HG03025 (cell line): ENCODE measurements around the gene RPS24.
"Not testable (repeated sequence)": the region's sequence is repeated elsewhere in the genome, so short reads cannot be mapped to it uniquely, and the experiment has no call there.

Source experiments
- ATAC-seq: cut with Tn5 transposase; IDR thresholded peaks from one replicate; pipeline ENCODE4 v1.9.1; 2021; ENCODE audit warnings: mild to moderate bottlenecking, moderate library complexity; ENCODE audit not compliant: unreplicated experiment, low FRiP score

RPS24 gene

GRCh38 chr10:78047314-78047891 is 13.7 kb downstream of the RPS24 start:
- ATAC-seq = no peak

- ATAC-seq = no peak
Observed at GRCh38 chr10:78049851-78050250, 16.2 kb downstream of the RPS24 start.

- ATAC-seq = no peak
Observed at GRCh38 chr10:78053211-78053868, 19.7 kb downstream of the RPS24 start.

- ATAC-seq = no peak
Observed at GRCh38 chr10:78058562-78058961, 24.9 kb downstream of the RPS24 start.

- no peak for ATAC-seq
Observed at GRCh38 chr10:78059906-78060702, 26.4 kb downstream of the RPS24 start.

GRCh38 chr10:78062296-78062695 is 28.6 kb downstream of the RPS24 start:
- ATAC-seq = no peak

- no peak for ATAC-seq
Observed at GRCh38 chr10:78063236-78063635, 29.6 kb downstream of the RPS24 start.

- ATAC-seq = not testable (repeated sequence)
Observed at GRCh38 chr10:78064919-78065318, 31.3 kb downstream of the RPS24 start.

- no peak for ATAC-seq
Observed at GRCh38 chr10:78065611-78066010, 31.9 kb downstream of the RPS24 start.

GRCh38 chr10:78066012-78066411 is 32.3 kb downstream of the RPS24 start:
- ATAC-seq = no peak

GRCh38 chr10:78066728-78067430 is 33.2 kb downstream of the RPS24 start:
- ATAC-seq = no peak

GRCh38 chr10:78069151-78069550 is 35.5 kb downstream of the RPS24 start:
- ATAC-seq = no peak

- ATAC-seq = not testable (repeated sequence)
Observed at GRCh38 chr10:78070064-78070463, 36.4 kb downstream of the RPS24 start.

GRCh38 chr10:78070726-78071125 is 37.1 kb downstream of the RPS24 start:
- ATAC-seq = no peak

- no peak for ATAC-seq
Observed at GRCh38 chr10:78071140-78071856, 37.6 kb downstream of the RPS24 start.

GRCh38 chr10:78071857-78072179 is 38.2 kb downstream of the RPS24 start:
- ATAC-seq = no peak

- no peak for ATAC-seq
Observed at GRCh38 chr10:78072504-78072903, 38.8 kb downstream of the RPS24 start.

- ATAC-seq = not testable (repeated sequence)
Observed at GRCh38 chr10:78075806-78076205, 42.1 kb downstream of the RPS24 start.

- no peak for ATAC-seq
Observed at GRCh38 chr10:78078539-78079330, 45.1 kb downstream of the RPS24 start.

- no peak for ATAC-seq
Observed at GRCh38 chr10:78079411-78079810, 45.7 kb downstream of the RPS24 start.
